ENCODE data around the gene GIMAP6. TPM values are rescaled to one million over a fixed set of nuclear protein-coding genes. Genes with fewer than 3 reads are reported as not detected.

The GIMAP6 gene
- total and polyA plus RNA-seq, 2 of the 13 experiments (the other 11 are each of a cell fraction or from before 2014, with no cell fraction given) = not detected

- TF ChIP-seq UBTF (CRISPR knock-in tag; IDR thresholded peaks at IDR 0.05) (no peak), DPF2 (CRISPR knock-in tag; IDR thresholded peaks at IDR 0.05; ENCODE audit: borderline replicate concordance, low read depth) (no peak), SAFB2 (CRISPR knock-in tag; IDR thresholded peaks at IDR 0.05; ENCODE audit: borderline replicate concordance, low read depth) (no peak), KLF6 (CRISPR knock-in tag; IDR thresholded peaks at IDR 0.05) (no peak), MXD1 (CRISPR knock-in tag; IDR thresholded peaks at IDR 0.05) (no peak), LBX2 (CRISPR knock-in tag; IDR thresholded peaks at IDR 0.05; ENCODE audit: borderline replicate concordance) (no peak), ZNF337 (CRISPR knock-in tag; IDR thresholded peaks at IDR 0.05; ENCODE audit: borderline replicate concordance, low read depth) (no peak), FOXK2 (IDR thresholded peaks at IDR 0.05) (no peak), ZNF446 (CRISPR knock-in tag; IDR thresholded peaks at IDR 0.05) (no peak), ZNF280B (CRISPR knock-in tag; IDR thresholded peaks at IDR 0.05; ENCODE audit: borderline replicate concordance) (no peak), ZNF816 (CRISPR knock-in tag; IDR thresholded peaks at IDR 0.05; ENCODE audit: borderline replicate concordance) (no peak), ZNF282 (IDR thresholded peaks at IDR 0.05; ENCODE audit: partially characterized antibody) (no peak)
Measured at GRCh38 chr7:150631084-150631826, 930 bp downstream of the GIMAP6 start (continued).
